Daoy (cell line): Measurements from ENCODE around the gene GSTO1. TPM values are rescaled to one million over a fixed set of nuclear protein-coding genes. Genes with fewer than 3 reads are reported as not detected.

Source experiments
- DNase-seq: peaks from one replicate; pipeline ENCODE4 v3.0.0-alpha.2; 2015; ENCODE audit warnings: low read depth
- total RNA-seq: library from RNA; depleted of rRNA; stranded (reverse); fragments of >200 nt; shearing (Covaris generic); gene quantifications from 2 replicates; pipeline ENCODE4 v1.2.3, GENCODE V29; 2014

GSTO1 gene
- total RNA-seq, 1 experiment from 2014 or later: 194 TPM

GRCh38 chr10:104250371-104250770 is 4.3 kb upstream of the GSTO1 start:
- DNase-seq: no peak

- no peak for DNase-seq
Observed at GRCh38 chr10:104251443-104251842, 3.2 kb upstream of the GSTO1 start.

DNA sequence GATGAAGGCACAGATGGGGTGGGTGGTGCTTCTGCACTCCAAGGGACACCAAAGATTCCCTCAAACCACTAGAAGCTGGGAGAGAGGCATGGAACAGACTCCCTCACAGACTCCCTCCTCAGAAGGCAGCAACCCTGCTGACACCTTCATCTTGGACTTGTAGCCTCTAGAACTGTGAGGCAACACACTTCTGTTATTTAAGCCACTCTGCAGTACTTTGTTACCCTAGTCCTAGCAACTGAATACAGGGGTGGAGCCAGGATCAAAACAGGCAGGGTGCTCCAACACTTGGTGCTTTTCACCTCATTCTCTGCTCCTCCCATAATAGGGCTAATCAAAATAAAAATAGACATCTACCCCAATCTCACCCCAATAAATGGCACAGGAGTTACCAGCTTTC is 2.3 kb upstream of the GSTO1 start:
- no peak for DNase-seq

DNA sequence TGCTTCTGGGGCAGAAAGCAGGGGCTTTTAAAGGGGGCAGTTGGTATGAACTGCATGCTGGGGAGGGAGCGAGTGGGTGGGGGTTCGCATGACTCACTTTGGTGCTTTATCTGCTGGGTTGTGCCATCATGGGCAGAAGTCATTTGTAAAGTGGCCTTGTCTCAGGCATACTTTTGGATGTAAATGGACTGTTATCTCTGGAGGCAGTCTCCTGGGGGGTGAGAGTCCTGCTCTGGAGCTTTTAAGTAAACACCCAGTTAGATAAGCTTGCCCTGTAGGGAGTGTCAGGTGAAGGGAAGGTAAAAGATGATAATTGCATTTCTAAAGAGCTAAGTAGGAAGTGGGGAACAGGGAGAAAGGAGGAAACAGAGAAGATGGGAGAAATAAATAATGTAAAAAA is 1.6 kb upstream of the GSTO1 start:
- DNase-seq: no peak

- no peak for DNase-seq
Observed at GRCh38 chr10:104253606-104254410, 884 bp upstream of the GSTO1 start.

- DNase-seq: peak; percentile 31
Observed at GRCh38 chr10:104255311-104255981, 754 bp downstream of the GSTO1 start.

- DNase-seq: no peak
Observed at GRCh38 chr10:104256335-104256961, 1.8 kb downstream of the GSTO1 start.

DNA sequence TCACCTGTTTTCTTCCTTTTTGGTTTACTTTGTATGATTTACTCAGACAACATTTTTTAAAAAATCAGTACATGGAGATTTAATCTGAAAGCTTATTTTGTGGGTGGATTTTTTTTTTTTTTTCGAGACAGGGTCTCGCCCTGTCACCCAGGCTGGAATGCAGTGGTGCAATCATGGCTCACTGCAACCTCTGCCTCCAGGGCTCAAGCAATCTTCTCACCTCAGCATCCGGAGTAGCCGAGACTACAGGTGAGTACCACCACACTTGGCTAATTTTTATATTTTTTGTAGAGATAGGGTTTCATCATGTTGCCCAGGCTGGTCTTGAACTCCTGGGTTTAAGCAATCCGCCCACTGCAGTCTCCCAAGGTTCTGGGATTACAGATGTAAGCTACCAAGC is 2.5 kb downstream of the GSTO1 start:
- DNase-seq: no peak

DNA sequence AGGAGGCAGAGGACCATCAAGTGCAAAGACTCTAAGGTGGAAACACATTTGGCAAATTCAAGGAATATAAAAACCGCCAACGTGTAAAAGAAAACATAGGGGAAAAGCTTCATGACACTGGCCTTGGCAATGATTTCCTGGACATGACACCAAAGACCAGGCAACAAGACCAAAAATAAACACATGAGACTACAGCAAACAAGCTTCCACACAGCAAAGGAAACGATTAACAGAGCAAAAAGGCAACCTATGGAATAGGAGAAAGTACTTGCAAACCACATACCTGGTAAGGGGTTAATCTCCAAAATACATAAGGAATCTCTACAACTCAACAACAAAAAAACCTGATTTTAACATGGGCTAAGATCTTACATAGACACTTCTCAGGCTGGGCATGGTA is 3.5 kb downstream of the GSTO1 start:
- DNase-seq: no peak

DNA sequence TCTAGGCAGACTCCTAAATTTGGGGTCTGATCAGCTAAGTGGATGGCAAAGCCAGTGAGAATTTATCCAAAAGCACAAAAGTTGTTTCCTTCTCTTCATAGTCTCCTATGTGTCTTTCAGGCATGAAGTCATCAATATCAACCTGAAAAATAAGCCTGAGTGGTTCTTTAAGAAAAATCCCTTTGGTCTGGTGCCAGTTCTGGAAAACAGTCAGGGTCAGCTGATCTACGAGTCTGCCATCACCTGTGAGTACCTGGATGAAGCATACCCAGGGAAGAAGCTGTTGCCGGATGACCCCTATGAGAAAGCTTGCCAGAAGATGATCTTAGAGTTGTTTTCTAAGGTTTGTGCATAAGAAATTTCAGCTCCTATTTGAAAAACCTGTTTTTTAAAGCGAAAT is 4.8 kb downstream of the GSTO1 start:
- no peak for DNase-seq

GRCh38 chr10:104259999-104260774 is 5.5 kb downstream of the GSTO1 start:
- peak; percentile 19 for DNase-seq

DNA sequence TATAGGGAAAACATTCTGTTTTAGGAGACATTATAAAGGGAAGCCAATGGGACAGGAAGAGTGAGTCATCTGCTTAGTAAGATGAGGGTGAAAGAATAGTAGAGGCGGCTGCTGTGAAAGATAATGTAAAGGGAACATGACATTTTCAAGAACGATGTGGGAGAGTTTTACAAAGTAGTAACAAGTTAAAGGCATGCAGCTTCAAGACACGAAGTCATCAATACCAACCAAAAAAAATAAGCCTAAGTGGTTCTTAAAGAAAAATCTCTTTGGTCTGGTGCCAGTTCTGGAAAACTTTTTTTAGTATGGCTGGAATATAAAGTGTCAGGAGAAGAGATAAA is 6.1 kb downstream of the GSTO1 start:
- peak; percentile 34 for DNase-seq

GRCh38 chr10:104262055-104262454 is 7.4 kb downstream of the GSTO1 start:
- DNase-seq: no peak

DNA sequence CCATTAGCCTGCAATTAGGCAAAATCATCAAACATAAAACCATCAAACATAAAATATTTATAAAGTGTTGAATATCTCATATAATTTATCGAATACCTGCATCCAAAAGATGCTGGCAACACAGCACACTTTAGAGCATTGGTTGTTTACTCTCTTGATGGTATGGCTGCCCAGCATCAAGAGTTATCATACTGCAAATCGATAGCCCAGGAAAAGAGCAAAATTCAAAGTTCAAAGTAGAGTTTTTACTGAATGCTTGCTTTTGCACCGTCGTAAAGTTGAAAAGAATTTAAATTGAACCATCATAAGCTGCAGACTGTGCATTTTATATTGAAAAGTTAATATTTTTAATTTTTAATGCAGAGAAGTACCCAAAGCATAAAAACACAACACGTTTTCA is 10.1 kb downstream of the GSTO1 start:
- DNase-seq: no peak

DNA sequence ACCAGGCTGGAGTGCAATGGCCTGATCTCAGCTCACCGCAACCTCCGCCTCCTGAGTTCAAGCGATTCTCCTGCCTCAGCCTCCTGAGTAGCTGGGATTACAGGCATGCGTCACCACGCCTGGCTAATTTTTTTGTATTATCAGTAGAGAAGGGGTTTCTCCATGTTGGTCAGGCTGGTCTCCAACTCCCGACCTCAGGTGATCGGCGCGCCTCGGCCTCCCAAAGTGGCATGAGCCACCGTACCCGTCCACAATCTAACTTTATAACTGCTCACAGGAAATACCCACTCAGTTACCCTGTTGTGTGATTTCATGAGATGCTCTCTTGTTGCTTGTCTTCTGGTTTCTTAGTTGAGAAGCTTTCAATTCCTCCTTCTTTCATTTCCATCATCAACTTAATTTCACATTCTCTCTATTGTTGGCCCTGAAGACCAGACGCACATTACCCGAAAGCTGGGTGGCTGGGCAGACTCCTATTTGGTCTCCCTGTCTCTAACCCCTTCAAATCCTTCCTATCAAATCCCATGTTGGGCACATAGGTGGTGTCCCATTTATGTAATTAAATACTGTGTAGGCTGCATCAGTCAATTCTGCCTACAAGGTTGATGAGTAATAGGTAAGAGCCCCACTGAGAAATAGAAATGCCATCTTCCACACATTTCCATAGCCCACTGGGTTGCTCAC is 13.2 kb downstream of the GSTO1 start:
- DNase-seq: no peak

DNA sequence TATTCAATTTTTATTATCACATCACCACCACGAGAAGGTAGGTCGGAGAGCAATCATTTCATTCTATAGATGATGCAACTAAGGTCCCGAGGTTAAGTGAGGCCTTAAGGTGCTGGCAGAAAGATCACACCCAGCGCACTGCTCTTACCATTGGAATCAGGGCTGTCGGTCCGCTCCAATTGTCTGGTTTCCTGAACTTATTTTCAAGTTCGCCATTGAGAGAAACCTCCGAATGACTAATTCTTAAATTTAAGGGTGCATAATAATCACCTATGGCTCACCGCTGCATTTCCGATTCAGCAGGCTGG is 13.7 kb downstream of the GSTO1 start:
- no peak for DNase-seq

- DNase-seq: no peak
Observed at GRCh38 chr10:104268713-104269645, 14.3 kb downstream of the GSTO1 start, which contains the start of gene GSTO2. Gene GSTO2, plus strand, starts transcription at chr10:104269184. Its CDS starts 5,732 bp downstream, at chr10:104274916.

- DNase-seq: no peak
Observed at GRCh38 chr10:104273286-104273685, 18.6 kb downstream of the GSTO1 start.

GRCh38 chr10:104273899-104274575 is 19.3 kb downstream of the GSTO1 start:
- DNase-seq: no peak
